Activated CD4-positive, CD25-positive, alpha-beta regulatory T cell (primary cell): ENCODE measurements around the gene BLM.
"Not testable (repeated sequence)": the region's sequence is repeated elsewhere in the genome, so short reads cannot be mapped to it uniquely, and the experiment has no call there.

Experiments
- DNase-seq, 4 experiments: peaks; one replicate each; lab custom pipeline; 2025; lab: John Stamatoyannopoulos, UW

BLM gene

GRCh38 chr15:90822204-90822955 is 105.2 kb downstream of the BLM start:
- DNase-seq, result no peak

- DNase-seq, result no peak
Measured at GRCh38 chr15:90823455-90823974, 106.4 kb downstream of the BLM start.

DNA sequence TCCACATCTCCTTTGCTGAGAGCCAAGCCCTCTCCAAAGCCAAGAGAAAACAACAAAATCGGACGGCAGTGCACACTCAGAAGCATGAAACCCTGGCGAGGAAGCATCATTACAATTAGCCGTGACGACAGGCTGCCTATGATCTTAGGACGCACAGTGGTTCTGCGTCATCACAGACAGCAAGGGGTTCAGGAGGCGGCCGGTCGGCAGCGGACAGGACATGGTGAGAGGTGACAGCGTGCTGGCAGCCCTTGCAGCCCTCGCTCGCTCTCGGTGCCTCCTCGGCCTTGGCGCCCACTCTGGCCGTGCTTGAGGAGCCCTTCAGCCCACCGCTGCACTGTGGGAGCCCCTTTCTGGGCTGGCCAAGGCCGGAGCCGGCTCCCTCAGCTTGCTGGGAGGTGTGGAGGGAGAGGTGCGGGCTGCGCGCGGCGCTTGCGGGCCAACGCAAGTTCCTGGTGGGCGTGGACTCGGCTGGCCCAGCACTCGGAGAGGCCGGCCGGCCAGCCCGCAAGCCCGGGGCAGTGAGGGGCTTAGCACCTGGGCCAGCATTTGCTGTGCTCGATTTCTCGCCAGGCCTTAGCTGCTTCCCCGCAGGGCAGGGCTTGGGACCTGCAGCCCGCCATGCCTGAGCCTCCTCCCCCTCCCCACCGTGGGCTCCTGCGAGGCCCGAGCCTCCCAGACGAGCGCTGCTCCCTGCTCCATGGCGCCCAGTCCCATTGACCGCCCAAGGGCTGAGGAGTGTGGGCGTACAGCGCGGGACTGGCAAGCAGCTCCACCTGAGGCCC is 108.2 kb downstream of the BLM start:
- not testable (repeated sequence) for DNase-seq

- DNase-seq, result not testable (repeated sequence)
Measured at GRCh38 chr15:90826206-90826885, 109.2 kb downstream of the BLM start.

DNA sequence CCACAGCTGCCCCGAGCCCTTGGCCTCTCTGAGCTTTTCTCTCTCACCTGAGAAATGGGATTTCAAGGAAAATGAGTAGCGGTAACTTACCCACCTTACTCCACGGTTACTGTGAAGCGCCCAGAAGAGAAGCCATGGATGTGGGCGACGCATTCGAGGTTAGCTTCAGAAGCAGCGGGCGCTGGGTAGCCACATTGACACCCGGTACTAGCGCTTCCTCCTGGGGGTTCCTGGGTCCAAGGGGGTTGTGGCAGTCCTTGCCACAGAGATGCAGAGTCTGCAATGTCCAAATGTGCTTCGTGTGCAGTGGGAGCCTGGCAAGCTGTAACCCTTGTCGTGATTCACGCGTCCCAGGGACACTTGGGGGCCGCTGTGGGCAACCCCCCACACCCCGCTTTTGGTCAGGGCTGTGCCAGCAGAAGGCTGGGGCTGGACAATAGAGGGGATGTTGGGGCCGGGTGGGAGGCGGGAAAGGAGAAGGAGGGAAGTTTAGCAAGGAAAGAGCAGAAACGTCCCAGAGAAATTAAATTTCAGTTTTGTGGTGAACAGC is 109.8 kb downstream of the BLM start:
- no peak for DNase-seq

- no peak for DNase-seq
Measured at GRCh38 chr15:90828111-90828510, 111.0 kb downstream of the BLM start.

DNA sequence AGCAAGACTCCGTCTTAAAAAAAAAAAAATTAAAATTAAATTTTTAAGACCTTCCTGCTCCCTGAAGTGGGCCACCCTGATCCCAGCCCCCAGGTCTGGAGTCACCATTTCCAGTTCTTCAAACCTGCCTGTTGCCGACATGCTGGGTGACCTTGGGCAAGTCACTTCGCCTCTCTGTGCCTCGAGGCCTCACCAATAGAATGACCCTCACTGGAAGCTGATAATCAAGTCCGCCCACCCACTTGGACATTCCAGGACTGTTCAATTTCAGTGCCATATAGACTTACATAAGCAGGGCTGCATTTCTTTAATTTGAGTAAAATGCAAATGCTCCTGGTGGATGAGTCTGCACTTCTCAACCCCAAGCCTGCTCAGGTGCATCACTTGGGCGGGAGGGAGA is 112.0 kb downstream of the BLM start:
- no peak for DNase-seq

GRCh38 chr15:90829942-90830440 is 112.8 kb downstream of the BLM start:
- DNase-seq, result no peak

DNA sequence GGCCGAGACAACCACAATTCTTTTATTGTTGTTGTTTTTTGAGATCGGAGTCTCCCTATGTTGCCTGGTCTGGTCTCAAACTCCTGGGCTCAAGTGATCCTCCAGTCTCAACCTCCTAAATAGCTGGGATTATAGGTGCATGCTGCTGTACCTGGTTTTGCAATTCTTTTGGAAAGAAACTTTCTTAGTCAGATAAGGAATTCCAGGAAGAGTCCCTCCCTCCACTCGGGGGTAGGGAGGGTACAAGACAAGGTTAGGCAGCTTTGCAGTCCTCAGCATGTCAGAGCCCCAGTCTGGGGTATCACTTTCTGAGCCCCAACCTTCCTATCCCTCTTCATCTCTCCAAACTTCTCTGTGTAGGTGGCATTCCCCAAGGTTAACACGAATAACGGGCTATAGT is 117.5 kb downstream of the BLM start:
- no peak for DNase-seq

- no peak for DNase-seq
Measured at GRCh38 chr15:90836296-90836871, 119.2 kb downstream of the BLM start.

- no peak for DNase-seq
Measured at GRCh38 chr15:90837094-90837493, 119.9 kb downstream of the BLM start.

GRCh38 chr15:90838139-90838538 is 121.0 kb downstream of the BLM start:
- DNase-seq, result peak; percentile 37 to 67 (median 48)

DNA sequence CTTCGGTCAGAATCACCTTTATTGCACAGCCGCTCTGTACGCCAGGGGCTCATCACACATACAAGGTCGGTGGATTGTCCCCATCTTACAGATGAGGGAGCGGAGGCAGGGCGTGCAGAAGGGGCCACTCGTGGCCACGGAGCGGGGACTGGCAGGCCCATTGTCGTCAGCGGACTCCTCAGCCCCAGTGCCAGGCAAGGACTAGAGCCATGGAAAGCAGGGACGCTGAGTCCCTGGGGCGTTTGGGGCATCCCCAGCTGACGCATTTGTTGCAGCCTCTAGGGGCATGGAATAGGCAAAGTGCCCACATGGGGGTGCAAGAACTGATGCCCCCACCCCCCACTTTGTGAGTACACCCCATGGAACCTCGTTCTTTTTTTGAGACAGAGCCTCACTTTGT is 121.4 kb downstream of the BLM start:
- DNase-seq, result no peak

GRCh38 chr15:90839187-90840071 is 122.3 kb downstream of the BLM start:
- DNase-seq, result no peak

DNA sequence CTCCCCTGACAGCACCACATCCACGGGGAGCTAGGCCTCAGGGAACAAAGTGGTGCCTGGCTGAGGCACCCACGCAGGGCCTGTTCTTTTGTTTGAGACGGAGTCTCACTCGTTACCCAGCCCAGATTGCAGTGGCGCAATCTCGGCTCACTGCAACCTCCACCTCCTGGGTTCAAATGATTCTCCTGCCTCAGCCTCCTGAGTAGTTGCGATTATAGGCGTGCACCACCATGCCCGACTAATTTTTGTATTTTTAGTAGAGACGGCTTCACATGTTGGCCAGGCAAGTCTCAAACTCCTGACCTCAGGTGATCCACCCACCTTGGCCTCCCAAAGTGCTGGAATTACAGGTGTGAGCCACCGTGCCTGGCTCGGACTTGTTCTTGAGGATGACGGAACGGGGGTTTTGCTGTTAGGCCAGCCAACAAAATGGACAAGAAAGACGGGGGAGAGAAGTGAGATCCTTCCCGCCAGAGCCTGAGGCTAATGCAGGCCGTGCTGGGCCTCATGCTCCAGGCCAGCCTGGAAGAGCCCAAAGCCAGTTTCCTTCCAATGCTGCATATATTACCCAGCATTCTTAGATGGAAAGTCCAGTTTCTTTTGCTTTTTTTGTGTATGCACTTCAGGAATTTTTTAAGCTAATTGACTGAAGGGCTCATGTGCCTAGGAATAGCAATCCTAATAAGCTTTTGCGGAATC is 123.2 kb downstream of the BLM start:
- DNase-seq, result no peak

GRCh38 chr15:90840954-90841353 is 123.8 kb downstream of the BLM start:
- DNase-seq, result no peak

DNA sequence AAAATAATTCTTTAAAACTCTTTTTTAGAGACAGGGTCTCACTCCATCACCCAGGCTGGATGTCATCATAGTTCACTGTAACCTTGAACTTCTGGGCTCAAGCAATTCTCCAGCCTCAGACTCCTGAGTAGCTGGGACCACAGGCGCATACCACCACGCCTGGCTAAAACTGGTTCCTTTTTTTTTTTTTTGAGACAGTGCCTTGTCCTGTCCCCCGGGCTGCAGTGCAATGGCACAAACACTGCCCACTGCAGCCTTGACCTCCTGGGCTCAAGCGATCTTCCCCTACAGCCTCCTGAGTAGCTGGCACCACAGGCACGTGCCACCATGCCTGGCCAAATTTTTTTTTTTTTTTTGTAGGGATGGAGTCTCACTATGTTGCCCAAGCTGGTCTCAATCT is 127.5 kb downstream of the BLM start:
- no peak for DNase-seq

GRCh38 chr15:90845201-90845949 is 128.2 kb downstream of the BLM start:
- DNase-seq, result no peak

GRCh38 chr15:90849424-90849823 is 132.3 kb downstream of the BLM start:
- DNase-seq, result not testable (repeated sequence)
